SK-N-SH treated with all-trans-retinoic acid at 6 μM for 48 hours (cell line): ENCODE results near the gene AGPAT3.

Source experiments
- ATAC-seq: fragments of 200-7000 bp; cut with Tn5 transposase; 3 replicates; pipeline ENCODE4 v1.9.1; 2020; ENCODE audit warnings: mild to moderate bottlenecking, moderate library complexity
- ARNTL ChIP-seq: fragments of 450-650 bp; formaldehyde crosslinking; IDR thresholded peaks from 2 replicates; pipeline ENCODE4 v1.5.0; 2020; ENCODE audit warnings: low read depth, mild to moderate bottlenecking, moderate library complexity, borderline replicate concordance
- BACH2 ChIP-seq: fragments of 250-450 bp; sonication (Bioruptor Pico); IDR thresholded peaks from 2 replicates; pipeline ENCODE4 v1.9.0; 2021; ENCODE audit warnings: mild to moderate bottlenecking, borderline replicate concordance
- CREB5 ChIP-seq: fragments of 250-450 bp; sonication (Bioruptor Pico); IDR thresholded peaks from 2 replicates; pipeline ENCODE4 v1.5.1; 2020; ENCODE audit warnings: low read depth, mild to moderate bottlenecking, moderate library complexity
- CSDC2 ChIP-seq: fragments of 250-450 bp; sonication (Bioruptor Pico); IDR thresholded peaks from 2 replicates; pipeline ENCODE4 v1.5.0; 2020; ENCODE audit warnings: mild to moderate bottlenecking, moderate library complexity
- CSRNP3 ChIP-seq: fragments of 250-450 bp; sonication (Bioruptor Pico); IDR thresholded peaks from 2 replicates; pipeline ENCODE4 v1.5.1; 2021; ENCODE audit warnings: mild to moderate bottlenecking, moderate library complexity
- ESRRG ChIP-seq: fragments of 250-450 bp; sonication (Bioruptor Pico); IDR thresholded peaks from 2 replicates; pipeline ENCODE4 v1.6.1; 2021; ENCODE audit warnings: mild to moderate bottlenecking
- GLIS3 ChIP-seq: fragments of 250-450 bp; sonication (Bioruptor Pico); IDR thresholded peaks from 2 replicates; pipeline ENCODE4 v1.5.0; 2020; ENCODE audit warnings: mild to moderate bottlenecking, moderate library complexity
- ISL1 ChIP-seq: fragments of 250-450 bp; sonication (Bioruptor Pico); IDR thresholded peaks from 2 replicates; pipeline ENCODE4 v2.1.2; 2022; ENCODE audit warnings: mild to moderate bottlenecking, moderate library complexity
- OSR1 ChIP-seq: fragments of 250-450 bp; sonication (Bioruptor Pico); IDR thresholded peaks from 2 replicates; pipeline ENCODE4 v1.8.0; 2022; ENCODE audit warnings: moderate library complexity, mild to moderate bottlenecking, inconsistent platforms
- POU6F1 ChIP-seq: fragments of 250-450 bp; sonication (Bioruptor Pico); IDR thresholded peaks from 2 replicates; pipeline ENCODE4 v1.8.0; 2021; ENCODE audit warnings: low read depth, mild to moderate bottlenecking, moderate library complexity, borderline replicate concordance
- PPARA ChIP-seq: fragments of 250-450 bp; sonication (Bioruptor Pico); IDR thresholded peaks from 2 replicates; pipeline ENCODE4 v1.5.0; 2020; ENCODE audit warnings: mild to moderate bottlenecking, borderline replicate concordance
- RARB ChIP-seq: fragments of 250-450 bp; sonication (Bioruptor Pico); IDR thresholded peaks from 2 replicates; pipeline ENCODE4 v1.8.0; 2021; ENCODE audit warnings: mild to moderate bottlenecking, moderate library complexity
- SNAI2 ChIP-seq: fragments of 250-450 bp; sonication (Bioruptor Pico); IDR thresholded peaks from 2 replicates; pipeline ENCODE4 v1.5.0; 2020; ENCODE audit warnings: mild to moderate bottlenecking, moderate library complexity
- TCF4 ChIP-seq: fragments of 250-450 bp; sonication (Bioruptor Pico); IDR thresholded peaks from 2 replicates; pipeline ENCODE4 v1.8.0; 2021; ENCODE audit warnings: mild to moderate bottlenecking, moderate library complexity, borderline replicate concordance
- TOX ChIP-seq: fragments of 250-450 bp; sonication (Bioruptor Pico); IDR thresholded peaks from 2 replicates; pipeline ENCODE4 v1.8.0; 2021; ENCODE audit warnings: mild to moderate bottlenecking, moderate library complexity, borderline replicate concordance
- ZC3H10 ChIP-seq: fragments of 250-450 bp; sonication (Bioruptor Pico); IDR thresholded peaks from 2 replicates; pipeline ENCODE4 v1.5.1; 2021; ENCODE audit warnings: mild to moderate bottlenecking, moderate library complexity
- ZFP3 ChIP-seq: fragments of 250-450 bp; sonication (Bioruptor Pico); IDR thresholded peaks from 2 replicates; pipeline ENCODE4 v1.5.0; 2020; ENCODE audit warnings: mild to moderate bottlenecking, moderate library complexity
- ZFP30 ChIP-seq: fragments of 450-650 bp; formaldehyde crosslinking; IDR thresholded peaks from 2 replicates; pipeline ENCODE4 v1.5.0; 2022; ENCODE audit warnings: mild to moderate bottlenecking, moderate library complexity
- ZNF565 ChIP-seq: fragments of 450-650 bp; formaldehyde crosslinking; conservative IDR thresholded peaks from 2 replicates; pipeline ENCODE4 v1.5.0; 2020; ENCODE audit warnings: low read depth, mild to moderate bottlenecking, moderate library complexity
- ZNF70 ChIP-seq: fragments of 450-650 bp; formaldehyde crosslinking; IDR thresholded peaks from 2 replicates; pipeline ENCODE4 v1.5.0; 2020; ENCODE audit warnings: mild to moderate bottlenecking, moderate library complexity
- ZNF8 ChIP-seq: fragments of 450-650 bp; formaldehyde crosslinking; IDR thresholded peaks from 2 replicates; pipeline ENCODE4 v1.5.0; 2020; ENCODE audit warnings: mild to moderate bottlenecking, moderate library complexity
- TF ChIP-seq, protein P1 (sequence below): fragments of 250-450 bp; sonication (Bioruptor Pico); IDR thresholded peaks from 2 replicates; pipeline ENCODE4 v1.8.0; 2020; ENCODE audit warnings: mild to moderate bottlenecking, moderate library complexity, borderline replicate concordance

The AGPAT3 gene

DNA sequence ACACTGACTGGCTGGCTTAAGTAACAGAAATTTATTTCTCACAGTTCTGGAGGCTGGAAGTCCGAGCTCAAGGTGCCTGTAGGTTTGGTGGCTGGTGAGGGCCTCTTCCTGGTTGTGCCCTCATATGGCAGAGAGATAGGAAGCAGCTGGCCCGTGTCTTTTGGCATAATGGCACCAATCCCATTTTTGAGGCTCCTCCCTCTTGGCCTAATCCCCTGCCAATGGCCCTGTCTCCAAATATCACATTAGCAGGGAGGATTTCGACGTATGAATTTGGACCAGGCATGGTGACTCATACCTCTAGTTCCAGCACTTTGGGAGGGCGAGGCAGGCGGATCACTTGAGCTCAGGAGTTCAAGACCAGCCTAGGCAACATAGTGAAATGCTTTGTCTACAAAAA is 37.4 kb downstream of the AGPAT3 start:
- TF ChIP-seq BACH2 (CRISPR knock-in tag) (no peak), RARB (CRISPR knock-in tag) (no peak), TOX (CRISPR knock-in tag) (no peak), ISL1 (no peak), ZC3H10 (CRISPR knock-in tag) (no peak), POU6F1 (no peak), ZFP30 (CRISPR knock-in tag) (no peak), ZNF70 (CRISPR knock-in tag) (no peak), ZFP3 (CRISPR knock-in tag) (no peak), ZNF8 (CRISPR knock-in tag) (no peak)
- TF ChIP-seq, protein P1, sequence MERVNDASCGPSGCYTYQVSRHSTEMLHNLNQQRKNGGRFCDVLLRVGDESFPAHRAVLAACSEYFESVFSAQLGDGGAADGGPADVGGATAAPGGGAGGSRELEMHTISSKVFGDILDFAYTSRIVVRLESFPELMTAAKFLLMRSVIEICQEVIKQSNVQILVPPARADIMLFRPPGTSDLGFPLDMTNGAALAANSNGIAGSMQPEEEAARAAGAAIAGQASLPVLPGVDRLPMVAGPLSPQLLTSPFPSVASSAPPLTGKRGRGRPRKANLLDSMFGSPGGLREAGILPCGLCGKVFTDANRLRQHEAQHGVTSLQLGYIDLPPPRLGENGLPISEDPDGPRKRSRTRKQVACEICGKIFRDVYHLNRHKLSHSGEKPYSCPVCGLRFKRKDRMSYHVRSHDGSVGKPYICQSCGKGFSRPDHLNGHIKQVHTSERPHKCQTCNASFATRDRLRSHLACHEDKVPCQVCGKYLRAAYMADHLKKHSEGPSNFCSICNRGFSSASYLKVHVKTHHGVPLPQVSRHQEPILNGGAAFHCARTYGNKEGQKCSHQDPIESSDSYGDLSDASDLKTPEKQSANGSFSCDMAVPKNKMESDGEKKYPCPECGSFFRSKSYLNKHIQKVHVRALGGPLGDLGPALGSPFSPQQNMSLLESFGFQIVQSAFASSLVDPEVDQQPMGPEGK (CRISPR knock-in tag): no peak
- ATAC-seq: no peak

DNA sequence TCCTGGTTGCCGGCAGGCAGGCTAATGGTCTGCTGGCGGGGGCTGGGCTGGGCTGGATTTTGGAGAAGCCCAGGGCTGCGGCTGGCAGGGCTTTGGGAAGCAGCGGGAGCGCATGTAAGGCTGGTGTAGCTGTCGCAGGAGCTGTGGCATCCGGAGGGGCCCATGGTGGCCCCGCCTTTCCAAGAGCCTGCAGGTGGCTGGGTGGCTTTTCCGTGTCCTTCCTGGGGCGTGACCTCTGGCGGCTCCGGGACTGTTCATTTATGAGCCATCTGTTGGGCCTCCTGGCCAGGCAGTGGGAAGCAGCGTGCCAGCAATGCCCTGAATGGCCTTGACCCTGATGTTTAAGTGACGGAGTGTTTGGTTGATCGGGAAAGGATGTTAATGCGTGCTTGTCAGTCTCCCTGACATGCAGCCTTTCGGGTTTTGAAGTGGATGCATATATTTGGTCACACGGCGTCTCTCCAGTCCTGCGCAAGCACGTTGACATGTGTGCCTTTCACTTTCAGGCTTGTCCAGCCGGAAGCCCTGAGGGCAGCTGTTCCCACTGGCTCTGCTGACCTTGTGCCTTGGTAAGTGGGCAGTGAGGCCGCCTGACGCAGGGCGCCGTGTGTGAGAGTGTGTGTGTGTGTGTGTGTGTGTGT is 38.5 kb downstream of the AGPAT3 start:
- ATAC-seq: no peak; the same call in 2 of the 3 replicates
- TF ChIP-seq BACH2 (CRISPR knock-in tag): no peak
- TF ChIP-seq SNAI2 (CRISPR knock-in tag): no peak
- no peak for TF ChIP-seq OSR1 (CRISPR knock-in tag)
- TF ChIP-seq ZNF70 (CRISPR knock-in tag): no peak
- no peak for TF ChIP-seq ESRRG
- TF ChIP-seq PPARA (CRISPR knock-in tag): no peak
- TF ChIP-seq ZFP3 (CRISPR knock-in tag): no peak
- no peak for TF ChIP-seq ARNTL (CRISPR knock-in tag)
- TF ChIP-seq GLIS3 (CRISPR knock-in tag): no peak
- TF ChIP-seq, protein P1 (CRISPR knock-in tag): no peak
- no peak for TF ChIP-seq CSDC2 (CRISPR knock-in tag)
- no peak for TF ChIP-seq ZNF565 (CRISPR knock-in tag)
- no peak for TF ChIP-seq CREB5 (CRISPR knock-in tag)
- TF ChIP-seq TCF4 (CRISPR knock-in tag): no peak
- no peak for TF ChIP-seq TOX (CRISPR knock-in tag)
- no peak for TF ChIP-seq ZC3H10 (CRISPR knock-in tag)
- TF ChIP-seq CSRNP3 (CRISPR knock-in tag): no peak
- no peak for TF ChIP-seq ZNF8 (CRISPR knock-in tag)
- no peak for TF ChIP-seq POU6F1
- TF ChIP-seq ISL1: no peak
